Left hindlimb (tissue), 1 donor: Measurements from ENCODE around the gene PPEF2.

Source experiments
- DNase-seq: peaks from one replicate; pipeline ENCODE4 v3.0.0-alpha.2; 2018

PPEF2 gene

DNA sequence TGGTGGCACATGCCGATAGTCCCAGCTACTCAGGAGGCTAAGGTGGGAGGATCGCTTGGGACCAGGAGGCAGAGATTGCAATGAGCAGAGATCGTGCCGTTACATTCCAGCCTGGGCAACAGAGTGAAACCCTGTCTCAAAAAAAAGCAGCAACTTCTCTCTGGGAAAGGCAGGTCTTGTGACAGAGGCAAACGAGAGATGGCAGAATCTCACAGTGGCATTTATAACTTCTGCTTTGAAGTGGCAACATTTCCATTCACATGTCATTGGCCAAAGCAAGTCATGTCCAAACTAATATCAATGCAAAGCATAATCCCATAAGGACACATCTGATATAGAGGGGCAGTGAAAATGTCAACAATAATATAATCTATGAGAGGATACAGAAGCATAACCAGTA lies 79.8 kb downstream of the PPEF2 start:
- DNase-seq: no peak

DNA sequence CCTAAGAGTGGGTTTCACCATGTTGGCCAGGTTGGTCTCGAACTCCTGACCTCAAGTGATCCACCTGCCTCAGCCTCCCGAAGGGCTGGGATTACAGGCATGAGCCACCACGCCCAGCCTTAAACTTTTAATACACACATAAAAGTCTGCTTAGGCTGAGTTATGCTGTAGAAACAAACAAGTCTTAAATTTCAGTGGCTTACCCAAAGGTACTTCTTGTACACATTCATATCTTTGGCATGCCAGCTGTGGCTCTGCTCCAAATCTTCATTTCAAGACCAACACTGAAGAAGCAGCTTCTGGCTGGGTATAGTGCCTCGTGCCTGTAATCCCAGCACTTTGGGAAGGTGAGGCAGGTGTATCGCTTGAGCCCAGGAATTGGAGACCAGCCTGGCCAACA lies 80.3 kb downstream of the PPEF2 start:
- no peak for DNase-seq

DNA sequence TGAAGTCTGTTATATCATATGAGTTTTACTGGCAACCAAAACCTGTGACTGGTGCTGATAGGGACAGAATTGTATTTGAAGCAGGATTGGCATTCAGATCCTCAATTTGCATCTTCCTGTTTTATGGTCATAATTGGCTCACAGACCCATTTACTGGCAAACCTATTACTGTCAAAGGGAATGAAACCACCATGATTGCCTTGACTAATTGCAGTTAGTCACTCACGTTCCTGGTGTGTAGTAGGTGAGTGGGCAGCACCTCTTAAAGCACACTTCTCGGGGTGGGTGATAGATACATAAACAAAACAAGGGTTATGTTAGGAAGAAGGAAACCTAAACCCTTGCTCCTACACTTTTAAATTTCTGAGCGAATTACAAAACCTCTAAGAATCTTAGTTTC lies 81.0 kb downstream of the PPEF2 start:
- DNase-seq: no peak

DNA sequence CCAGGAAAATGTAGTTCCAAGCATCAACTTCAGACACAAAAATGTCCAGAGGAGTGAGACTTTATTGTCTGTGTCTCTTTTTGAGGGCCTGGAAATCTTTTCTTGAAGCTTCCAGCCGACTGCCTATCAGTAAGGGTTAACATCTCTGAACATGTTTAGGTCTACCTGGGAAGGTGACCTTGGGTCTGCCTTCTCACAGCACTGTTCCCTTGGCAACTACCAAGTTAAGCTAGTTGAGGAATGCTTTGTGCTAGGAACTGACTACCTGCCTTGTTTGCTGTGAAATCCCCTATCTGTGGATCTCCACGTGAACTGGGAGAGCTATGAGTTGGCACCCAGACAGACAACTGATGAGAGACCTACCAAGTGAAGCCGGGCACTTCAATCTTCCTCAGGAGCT lies 81.6 kb downstream of the PPEF2 start:
- DNase-seq: no peak

DNA sequence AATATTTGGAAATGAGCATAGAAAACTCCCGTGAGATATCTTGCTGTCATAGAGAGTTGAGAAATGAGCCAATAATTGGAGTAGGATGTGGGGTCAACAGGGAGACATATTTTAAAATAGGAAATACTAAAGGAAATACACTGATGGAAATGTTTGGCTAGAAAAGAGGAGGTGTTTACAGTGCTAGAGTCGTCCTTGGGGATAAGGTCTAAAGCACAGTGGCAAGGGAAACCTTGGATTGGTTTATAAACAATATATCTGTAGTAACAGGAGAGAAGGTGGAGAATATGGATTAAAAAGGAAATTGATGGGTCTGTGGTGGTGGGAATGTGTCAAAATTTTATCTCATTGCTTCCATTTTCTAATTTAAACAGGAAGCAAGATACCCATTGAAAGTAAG lies 82.1 kb downstream of the PPEF2 start:
- DNase-seq: no peak

DNA sequence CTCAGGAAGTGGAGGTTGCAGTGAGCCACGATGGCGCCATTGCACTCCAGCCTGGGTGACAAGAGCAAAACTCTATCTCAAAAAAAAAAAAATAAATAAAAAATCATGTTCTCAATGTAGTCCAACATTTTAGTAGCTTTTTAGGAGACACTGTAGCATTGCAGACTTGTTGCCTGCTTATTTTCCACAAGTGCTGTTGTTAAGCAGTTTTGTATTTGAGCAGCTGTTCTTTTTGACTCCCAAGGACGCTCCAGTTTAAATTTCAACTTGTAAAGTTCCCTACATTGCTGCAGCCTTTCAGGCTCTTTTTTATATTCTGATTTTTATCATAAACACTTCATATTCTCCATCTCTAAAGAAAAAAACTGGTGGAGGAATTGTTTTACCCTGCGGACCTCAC lies 83.1 kb downstream of the PPEF2 start:
- DNase-seq: no peak

DNA sequence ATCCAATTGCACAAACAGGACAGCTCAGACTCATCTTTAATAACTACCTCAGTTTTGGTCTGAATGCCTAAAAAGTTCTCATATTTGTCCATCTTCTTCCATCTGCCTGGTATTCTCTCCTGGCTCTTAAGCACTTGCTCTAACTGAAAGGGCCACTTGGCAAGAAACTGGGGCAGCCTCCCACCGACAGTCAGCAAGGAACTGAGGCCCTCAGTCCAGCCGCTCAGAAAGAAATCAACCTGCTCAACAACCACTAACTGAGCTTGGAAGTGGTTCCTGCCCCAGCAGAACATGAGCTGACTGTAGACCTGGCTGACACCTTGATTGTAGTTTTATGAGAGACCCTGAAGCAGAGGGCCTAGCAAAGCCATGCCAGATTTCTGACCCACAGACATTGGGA lies 84.4 kb downstream of the PPEF2 start:
- DNase-seq: no peak
